Measurements from ENCODE around the gene NOD1.
"Not testable (repeated sequence)": the region's sequence is repeated elsewhere in the genome, so short reads cannot be mapped to it uniquely, and the experiment has no call there.

NOD1 gene

GRCh38 chr7:30421647-30422196 is 56.9 kb downstream of the NOD1 start:
- DNase-seq, result no peak

GRCh38 chr7:30420662-30421061 is 57.9 kb downstream of the NOD1 start:
- DNase-seq, result no peak

GRCh38 chr7:30420080-30420479 is 58.5 kb downstream of the NOD1 start:
- not testable (repeated sequence) for DNase-seq

GRCh38 chr7:30413864-30414263 is 64.7 kb downstream of the NOD1 start:
- DNase-seq, result no peak

- DNase-seq, result peak in 11 of 58 donors; percentile 2 to 78 (median 31)
Measured at GRCh38 chr7:30412782-30413504, 65.6 kb downstream of the NOD1 start.

GRCh38 chr7:30411897-30412296 is 66.7 kb downstream of the NOD1 start:
- DNase-seq, result no peak

DNA sequence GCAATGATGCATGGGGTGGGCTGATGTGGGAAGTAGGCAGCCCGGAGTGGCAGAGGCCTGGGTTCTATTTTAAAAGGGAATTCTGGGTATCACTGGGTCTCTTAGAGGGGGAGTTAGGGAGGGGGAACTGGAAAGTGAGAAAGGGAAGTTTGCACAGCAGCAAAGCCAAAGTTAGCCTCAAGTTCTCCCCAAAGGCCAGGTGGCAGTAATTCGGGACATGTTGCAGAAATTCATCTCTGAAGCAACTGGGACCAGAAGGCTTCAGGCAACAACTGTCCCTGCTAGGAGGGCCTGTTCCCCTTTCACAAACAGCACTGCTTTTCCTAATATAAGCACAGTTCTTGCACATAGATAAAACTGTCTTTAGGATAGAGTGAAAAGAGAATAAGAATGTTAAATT is 67.4 kb downstream of the NOD1 start:
- DNase-seq, result peak in 2 of 58 donors; percentile 6 to 55

DNA sequence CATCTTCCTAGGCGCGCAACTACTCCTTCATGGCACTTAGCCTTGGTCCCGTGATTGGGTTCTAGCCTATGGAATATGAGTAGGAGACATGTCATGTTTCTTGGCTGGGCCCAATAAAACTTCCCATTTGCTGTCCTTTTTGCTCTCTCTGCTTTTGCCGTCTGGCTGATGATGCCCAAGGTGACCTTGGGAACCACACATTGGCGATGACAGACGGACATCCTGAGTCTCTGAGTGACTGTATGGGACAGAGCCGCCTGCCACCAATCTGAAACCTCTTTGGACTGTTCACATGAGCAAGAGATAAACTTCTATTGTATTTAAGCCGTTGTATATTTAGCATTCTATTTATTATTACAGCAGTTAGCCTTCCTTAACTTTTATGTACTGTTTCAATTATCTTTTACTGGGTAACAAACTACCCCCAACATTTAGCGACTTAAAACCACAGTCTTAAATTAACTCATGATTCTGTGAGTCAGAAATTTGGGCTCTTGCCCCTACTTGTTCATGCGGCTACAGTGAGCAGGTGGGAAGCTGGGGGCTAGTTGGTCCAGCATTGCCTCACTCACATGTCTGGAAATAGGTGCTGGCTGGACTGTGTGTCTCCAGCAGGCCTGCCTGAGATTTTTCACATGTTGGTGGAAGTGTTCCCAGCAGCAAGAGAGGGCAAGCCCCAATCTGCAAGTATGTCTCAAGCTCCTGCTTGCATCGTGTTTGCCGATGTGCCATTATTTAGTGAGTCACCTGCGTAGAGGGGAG is 71.7 kb downstream of the NOD1 start:
- DNase-seq, result no peak

DNA sequence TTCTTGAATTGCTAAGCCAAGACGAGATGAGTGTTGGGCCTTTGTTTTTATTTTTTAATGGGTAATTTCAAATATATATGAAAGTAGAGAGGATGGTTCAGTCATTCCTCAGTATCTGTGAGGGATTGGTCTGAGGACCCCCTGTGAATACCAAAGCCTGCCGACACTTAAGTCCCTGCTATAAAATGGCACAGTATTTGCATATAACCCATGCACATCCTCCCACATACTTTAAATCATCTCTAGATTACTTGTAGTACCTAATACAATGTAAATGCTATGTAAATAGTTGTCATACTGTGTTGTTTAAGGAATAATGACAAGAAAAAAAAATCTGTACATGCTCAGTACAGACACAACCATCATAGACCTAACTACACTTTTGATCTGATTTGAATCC is 73.4 kb downstream of the NOD1 start:
- no peak for DNase-seq

DNA sequence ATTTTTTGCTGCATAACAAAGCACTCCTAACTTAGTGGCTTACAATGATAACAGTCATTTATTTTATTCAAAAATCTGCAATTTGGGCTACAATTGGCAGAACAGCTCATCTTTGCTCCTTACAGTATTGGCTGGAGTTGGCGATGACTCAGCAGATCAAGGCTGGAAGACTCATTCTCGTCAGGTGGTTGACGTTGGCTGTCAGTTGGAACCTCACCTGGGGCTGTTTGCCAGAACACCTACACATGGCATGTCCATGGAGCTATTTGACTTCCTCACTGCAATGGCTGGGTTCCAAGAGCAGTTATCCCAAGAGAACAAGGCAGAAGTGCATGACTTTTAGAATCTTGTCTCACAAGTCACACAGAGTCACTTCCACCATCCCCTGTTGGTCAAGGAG is 75.1 kb downstream of the NOD1 start:
- no peak for DNase-seq

DNA sequence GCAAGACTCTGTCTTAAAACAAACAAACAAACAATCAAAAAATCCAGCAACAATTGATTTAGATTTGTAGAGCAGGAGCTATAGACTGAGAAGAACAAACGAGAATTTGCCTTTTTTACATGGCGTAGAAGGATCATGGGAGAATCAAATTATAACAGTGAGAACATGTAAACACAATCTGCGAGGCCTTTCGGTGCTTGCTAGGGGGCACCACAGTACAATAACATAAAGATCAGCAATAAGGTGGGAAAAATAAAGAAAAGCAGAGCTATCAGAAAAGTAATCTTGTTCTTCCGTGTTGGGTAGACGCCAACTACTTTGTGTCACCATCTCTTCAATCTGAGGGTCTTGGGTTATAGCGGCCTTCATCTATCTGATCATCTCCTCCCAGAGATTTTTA is 82.2 kb downstream of the NOD1 start:
- no peak for DNase-seq

DNA sequence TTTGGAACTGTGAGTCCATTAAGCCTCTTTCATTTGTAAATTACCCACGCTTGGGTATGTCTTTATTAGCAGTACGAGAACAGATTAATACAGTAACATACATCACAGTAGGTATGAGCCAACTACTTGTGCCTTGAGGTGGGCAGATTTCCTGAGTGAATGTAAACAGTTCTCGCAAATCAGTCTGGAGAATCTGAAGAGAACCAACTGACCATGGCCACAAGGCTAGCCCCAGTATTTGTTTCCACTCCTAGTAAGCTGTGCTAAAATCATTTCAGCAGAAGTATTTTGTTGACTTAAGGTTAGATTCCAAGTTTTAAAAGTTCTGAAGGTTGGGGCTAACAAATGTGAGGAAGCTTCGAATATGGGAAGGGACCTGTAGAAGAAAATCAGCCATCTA is 82.9 kb downstream of the NOD1 start:
- no peak for DNase-seq

- no peak for DNase-seq
Measured at GRCh38 chr7:30391806-30392205, 86.8 kb downstream of the NOD1 start.

DNA sequence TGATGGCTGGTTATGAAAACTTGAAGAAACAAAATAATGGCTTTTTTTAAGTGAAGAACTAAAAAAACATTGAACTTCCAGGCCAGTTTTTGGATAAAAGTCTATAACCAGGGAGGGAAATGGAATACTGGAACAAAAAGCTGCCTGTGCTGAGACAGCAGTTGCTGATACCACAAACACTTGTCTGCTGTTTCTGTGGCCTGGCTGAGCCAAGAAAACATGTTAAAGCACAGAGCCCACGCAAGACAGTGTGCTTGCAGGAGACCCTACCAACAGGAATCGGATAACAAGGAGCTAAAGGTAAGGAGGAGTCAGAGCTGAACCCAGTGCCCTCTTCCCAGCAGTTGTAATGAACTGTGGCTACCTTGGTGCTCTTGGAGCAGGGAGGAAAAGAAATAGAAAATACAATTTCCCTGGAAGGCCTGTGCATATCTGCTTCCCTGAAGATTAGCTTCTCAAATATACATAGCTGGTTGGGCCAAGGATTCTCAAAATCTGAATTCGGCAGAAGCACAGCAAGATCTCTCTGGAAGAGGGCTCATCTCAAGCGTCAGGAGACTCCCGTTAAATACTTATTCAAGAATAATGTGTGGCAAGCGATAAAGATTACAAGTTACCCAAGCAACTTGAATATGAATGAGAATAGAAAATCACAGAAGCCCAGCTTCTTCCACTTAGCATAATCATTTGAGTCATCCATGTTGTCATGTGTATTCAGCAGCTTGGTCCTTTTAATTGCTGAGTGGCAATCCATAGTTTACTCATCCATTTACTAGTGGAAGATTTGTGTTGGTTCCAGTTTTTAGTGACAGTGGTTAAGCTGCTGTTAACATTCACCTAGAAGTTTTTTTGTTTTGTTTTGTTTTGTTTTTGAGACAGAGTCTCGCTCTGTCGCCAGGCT is 87.6 kb downstream of the NOD1 start:
- no peak for DNase-seq

- no peak for DNase-seq
Measured at GRCh38 chr7:30389791-30390190, 88.8 kb downstream of the NOD1 start.

DNA sequence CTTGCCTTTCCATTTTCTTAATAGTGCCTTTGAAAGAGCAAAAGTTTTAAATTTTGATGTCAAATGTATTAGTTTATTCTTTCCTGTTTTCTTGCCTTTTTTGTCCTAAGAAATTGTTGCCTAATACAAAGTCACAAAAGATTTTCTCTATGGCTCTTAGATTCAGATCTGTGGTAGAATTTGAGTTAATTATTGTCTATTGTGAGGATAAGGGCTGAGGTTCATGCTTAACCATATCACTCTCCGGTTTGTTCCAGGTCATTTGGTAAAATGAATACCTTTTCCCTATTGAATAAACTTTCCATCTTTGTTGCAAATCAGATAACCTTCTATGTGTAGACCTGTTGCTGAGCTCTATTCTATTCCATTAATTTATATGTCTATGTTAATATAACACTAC is 96.0 kb downstream of the NOD1 start:
- no peak for DNase-seq

- DNase-seq, result not testable (repeated sequence)
Measured at GRCh38 chr7:30380824-30381223, 97.8 kb downstream of the NOD1 start.

DNA sequence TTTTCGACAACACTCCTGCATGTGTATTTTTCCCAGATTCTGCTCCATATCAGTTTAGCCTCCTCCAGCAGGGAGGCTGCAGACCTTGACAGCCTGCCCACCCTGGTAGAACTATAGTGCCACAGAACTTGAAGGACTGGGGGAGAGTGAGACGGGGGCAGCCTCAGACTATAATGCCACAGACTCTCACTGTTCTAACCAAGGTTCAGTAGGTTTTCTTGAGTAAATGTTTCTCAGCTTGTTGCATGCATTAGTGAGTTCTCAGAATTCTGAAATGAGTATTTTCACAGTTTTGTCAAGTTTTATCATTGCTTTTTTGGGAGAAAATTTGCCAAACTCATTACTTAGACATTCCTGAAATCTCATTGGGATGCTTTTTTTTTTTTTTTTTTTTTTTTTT is 98.3 kb downstream of the NOD1 start:
- no peak for DNase-seq

- DNase-seq, result no peak
Measured at GRCh38 chr7:30379741-30380140, 98.8 kb downstream of the NOD1 start.

DNA sequence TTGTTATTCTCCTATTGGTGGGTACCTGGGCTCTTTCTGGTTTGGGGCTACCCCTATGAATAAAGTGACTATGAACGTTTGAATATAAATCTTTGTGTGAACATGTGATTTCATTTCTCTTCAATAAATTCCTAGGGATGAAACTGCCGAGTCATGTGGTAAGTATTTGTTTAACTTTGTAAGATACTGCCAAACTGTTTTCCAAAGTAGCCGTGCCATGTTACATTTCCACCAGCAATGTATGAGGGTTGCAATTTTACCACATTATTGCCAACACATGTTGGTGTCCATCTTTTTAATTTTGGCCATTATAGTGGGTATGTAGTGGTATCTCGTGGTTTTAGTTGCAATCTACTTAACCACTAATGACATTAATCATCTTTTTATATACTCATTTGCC is 99.5 kb downstream of the NOD1 start:
- no peak for DNase-seq

DNA sequence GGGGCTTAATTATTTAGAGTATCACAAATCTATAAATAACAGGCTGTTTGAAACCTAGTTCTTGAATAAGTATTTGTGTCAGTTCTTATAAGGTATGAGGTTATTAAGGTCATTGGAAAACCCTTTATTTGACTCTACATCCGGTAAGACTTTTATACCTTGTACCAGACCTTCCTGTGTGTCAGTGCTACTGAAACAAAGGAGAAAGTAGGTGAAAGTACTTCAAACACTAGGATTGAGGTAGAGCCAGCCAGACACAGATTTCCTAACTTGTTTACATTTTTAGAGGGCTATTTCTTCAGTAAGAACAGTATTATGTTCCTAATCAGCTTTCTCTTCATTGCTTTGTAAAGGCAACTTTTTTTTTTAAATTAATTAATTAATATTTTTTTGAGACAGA is 100.3 kb downstream of the NOD1 start:
- no peak for DNase-seq

All from anterior cingulate cortex (tissue), 58 donors.